Brain microvascular endothelial cell (primary cell): Measurements from ENCODE around the gene VAC14.

Experiments
- DNase-seq: peaks from one replicate; pipeline ENCODE4 v3.0.0-alpha.2; 2020
- H3K27ac ChIP-seq: fragments of 250-450 bp; sonication (Bioruptor Pico); 2 replicates; pipeline ENCODE4 v1.5.1; 2020; ENCODE audit warnings: mild to moderate bottlenecking, moderate library complexity
- H3K27me3 ChIP-seq: fragments of 250-450 bp; sonication (Bioruptor Pico); replicated peaks from 2 replicates; pipeline ENCODE4 v1.5.1; 2020; ENCODE audit warnings: mild to moderate bottlenecking
- H3K36me3 ChIP-seq: fragments of 250-450 bp; sonication (Bioruptor Pico); replicated peaks from 2 replicates; pipeline ENCODE4 v1.5.1; 2020; ENCODE audit warnings: mild to moderate bottlenecking
- H3K4me3 ChIP-seq: 2 replicates; pipeline ENCODE4 v1.5.1; 2011; ENCODE audit warnings: low read depth, mild to moderate bottlenecking, control low read depth, low read length, moderate library complexity
- in situ Hi-C: cut with HindIII; loops from 2 replicates; pipeline ENCODE4 v1.10.0; 2017; ENCODE audit warnings: low sequenced_read_pairs, low pct_ligation_motif_present
- TF ChIP-seq, protein P1 (sequence below): IDR thresholded peaks from 2 replicates; pipeline ENCODE4 v1.5.1; 2011; ENCODE audit warnings: low read depth, mild to moderate bottlenecking, moderate library complexity, low read length, control low read depth, inconsistent platforms; ENCODE audit errors: missing control alignments

The VAC14 gene

DNA sequence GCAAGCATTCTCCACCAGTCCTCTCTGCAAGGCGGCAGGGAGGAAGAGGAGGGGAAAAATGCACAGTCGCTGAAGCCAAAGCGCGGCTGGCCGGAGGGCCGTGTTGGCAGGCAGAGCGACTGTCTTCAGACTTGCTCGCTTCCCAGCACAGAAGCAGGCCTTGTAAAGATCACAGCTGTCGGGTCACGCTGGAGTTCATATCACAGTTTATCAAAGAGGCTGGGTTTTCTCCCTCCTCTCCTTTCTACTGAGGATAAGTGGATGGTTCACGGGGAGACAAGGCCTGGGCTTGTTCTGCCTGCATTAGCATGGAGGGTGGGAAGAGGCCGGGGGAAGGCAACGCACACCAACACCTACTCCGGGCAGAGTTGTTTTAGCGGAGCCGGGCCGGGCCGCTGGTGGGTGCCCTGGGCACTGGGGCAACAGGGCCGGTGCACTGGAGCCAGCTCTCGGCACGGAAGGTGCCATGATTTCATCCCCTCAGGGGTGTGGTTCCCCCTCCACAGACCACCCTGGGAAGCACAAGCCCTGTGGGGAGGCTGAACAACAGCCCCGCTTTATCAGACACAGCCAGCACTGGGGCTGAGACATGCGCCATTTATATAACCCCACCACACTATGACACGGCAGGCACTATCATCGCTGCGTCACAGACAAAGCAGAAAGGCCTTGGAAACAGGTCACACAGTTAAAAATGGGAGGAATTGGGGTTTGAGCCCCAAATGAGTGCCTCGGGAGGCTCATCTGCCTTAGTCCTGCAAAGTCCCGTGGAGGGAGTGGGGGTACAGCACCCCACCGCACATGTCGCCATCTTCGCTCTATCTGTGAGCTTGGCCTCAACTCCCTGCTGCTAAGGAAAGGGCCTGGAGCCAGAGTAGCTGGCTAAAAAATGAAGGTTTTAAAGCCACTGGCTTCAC lies 74.8 kb downstream of the VAC14 start:
- Histone ChIP-seq H3K36me3 (peaks cover 13% of the 10 kb centered on the region), H3K27ac (no peak overlapping the region)

DNA sequence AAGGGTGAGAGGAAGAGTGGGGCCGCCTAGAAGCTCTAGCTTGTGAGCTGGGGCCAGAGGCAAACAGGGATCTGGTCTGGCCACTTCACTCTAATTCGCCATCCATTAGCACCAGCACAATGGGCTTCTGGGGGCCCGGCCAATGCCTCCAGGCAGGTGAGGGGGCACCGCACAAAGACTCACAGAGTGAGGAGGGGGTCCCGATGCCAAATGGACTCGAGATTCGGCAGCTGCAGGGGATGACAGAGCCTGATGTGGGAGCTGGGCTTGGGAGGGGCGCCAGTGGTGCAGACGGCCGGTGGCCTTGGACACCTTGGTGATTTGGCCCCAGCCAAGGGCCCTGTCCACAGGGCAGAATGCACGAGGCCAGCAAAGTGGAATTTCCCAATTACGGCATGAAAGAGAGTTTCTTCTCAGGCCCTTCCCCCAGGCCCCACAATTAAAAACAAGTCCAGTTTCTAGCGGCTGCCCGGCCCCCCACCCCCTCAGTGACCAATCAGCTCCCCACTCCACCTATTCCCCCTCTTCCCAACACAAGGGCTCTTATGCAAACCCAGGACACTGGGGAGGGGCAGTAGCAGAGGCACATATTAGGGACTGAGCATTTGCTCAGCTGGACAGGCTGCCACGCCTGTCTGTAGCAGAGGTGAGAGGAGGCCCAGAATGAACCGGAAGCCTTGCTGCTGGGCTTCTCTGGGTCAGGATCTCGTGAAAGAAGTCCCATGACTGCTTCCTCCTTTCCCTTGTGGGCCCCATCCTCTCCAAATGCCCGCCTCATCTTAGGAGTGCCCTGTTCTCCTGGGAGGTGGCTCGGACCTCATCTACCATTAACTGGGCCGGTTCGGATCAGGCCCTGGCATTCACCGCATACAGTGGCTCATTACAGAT lies 75.7 kb downstream of the VAC14 start:
- in situ Hi-C loops: no loop called here
- no peak overlapping the region for H3K4me3 ChIP-seq
- DNase-seq: no peak
- TF ChIP-seq, protein P1, sequence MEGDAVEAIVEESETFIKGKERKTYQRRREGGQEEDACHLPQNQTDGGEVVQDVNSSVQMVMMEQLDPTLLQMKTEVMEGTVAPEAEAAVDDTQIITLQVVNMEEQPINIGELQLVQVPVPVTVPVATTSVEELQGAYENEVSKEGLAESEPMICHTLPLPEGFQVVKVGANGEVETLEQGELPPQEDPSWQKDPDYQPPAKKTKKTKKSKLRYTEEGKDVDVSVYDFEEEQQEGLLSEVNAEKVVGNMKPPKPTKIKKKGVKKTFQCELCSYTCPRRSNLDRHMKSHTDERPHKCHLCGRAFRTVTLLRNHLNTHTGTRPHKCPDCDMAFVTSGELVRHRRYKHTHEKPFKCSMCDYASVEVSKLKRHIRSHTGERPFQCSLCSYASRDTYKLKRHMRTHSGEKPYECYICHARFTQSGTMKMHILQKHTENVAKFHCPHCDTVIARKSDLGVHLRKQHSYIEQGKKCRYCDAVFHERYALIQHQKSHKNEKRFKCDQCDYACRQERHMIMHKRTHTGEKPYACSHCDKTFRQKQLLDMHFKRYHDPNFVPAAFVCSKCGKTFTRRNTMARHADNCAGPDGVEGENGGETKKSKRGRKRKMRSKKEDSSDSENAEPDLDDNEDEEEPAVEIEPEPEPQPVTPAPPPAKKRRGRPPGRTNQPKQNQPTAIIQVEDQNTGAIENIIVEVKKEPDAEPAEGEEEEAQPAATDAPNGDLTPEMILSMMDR: no peak
- H3K27me3 ChIP-seq: no peaks in the 10 kb centered on the region
- peaks cover 7% of the 10 kb centered on the region for H3K36me3 ChIP-seq
- no peak overlapping the region for H3K27ac ChIP-seq

More for the DNA sequence above, 74.8 kb downstream of the VAC14 start:
- Histone ChIP-seq H3K27me3 (no peaks in the 10 kb centered on the region), H3K4me3 (no peak overlapping the region)
- TF ChIP-seq, protein P1: no peak
- DNase-seq: no peak
- in situ Hi-C loops: no loop called here

DNA sequence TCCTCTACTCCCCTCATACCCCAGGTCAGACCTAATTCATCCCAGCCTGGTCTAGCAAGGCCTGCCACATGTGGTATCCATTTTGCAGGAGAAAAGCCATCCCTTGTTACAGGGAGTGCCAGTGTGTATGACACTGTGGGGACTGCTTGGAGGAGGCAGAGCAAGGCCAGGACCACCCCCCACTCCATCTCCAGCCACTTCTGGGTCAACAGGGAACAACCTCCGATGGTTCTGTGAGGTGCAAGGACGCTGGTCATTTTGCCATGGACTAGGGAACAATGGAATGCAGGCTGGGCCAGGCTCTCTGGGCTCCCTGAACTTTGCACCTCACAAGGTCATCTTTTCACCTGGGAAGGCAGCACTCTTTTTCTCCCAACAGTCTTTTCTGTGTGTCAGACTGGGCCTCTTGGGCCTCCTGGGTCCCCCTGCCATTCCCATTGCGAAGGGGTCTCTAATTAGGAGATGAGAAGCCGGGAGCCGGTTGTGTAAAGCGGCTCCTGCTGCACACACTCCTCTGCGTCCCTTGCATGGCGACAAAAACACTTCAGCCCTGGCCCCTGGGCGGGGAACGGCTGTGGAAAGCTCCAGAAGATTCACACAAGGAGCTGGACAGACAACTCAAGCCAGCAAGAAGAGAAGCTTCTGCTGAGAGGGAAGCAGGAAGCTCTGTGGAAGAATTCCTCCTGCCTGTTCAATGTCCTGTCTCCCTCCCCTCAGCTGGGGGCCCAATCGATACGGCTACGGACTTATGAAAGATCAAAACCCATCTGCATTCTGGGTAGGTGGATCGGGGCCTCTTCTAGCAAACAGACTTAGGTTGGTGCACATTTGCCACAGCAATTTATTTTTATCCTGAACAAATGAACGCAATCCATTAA lies 76.6 kb downstream of the VAC14 start:
- Histone ChIP-seq H3K36me3 (peaks cover 7% of the 10 kb centered on the region), H3K4me3 (no peak overlapping the region), H3K27ac (no peak overlapping the region), H3K27me3 (no peaks in the 10 kb centered on the region)
- DNase-seq: no peak
- in situ Hi-C loops: no loop called here
- TF ChIP-seq, protein P1: no peak

DNA sequence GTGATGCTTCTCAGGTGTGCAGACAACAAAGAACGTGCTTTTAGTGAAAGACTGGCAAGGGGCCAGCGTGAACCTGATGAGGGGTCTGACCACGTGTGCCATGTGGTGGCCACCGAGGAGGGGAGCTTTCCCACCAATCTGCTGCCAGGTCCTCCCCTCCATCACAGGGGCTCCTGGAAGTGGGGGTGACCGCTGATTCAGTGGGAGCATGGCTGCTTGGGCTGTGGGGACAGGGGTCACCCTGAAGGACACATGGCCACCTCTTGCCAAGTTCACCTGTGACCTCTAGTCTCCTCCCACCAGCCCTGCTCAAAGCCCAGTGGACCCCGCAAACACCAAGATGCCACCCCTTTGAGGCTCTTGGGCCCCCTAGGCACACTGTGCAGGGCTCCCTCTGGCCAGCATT lies 77.2 kb downstream of the VAC14 start:
- no peaks in the 10 kb centered on the region for H3K27me3 ChIP-seq
- no peak overlapping the region for H3K4me3 ChIP-seq
- DNase-seq: no peak
- in situ Hi-C loops: no loop called here
- peaks cover 7% of the 10 kb centered on the region for H3K36me3 ChIP-seq
- H3K27ac ChIP-seq: no peak overlapping the region
- TF ChIP-seq, protein P1: no peak

DNA sequence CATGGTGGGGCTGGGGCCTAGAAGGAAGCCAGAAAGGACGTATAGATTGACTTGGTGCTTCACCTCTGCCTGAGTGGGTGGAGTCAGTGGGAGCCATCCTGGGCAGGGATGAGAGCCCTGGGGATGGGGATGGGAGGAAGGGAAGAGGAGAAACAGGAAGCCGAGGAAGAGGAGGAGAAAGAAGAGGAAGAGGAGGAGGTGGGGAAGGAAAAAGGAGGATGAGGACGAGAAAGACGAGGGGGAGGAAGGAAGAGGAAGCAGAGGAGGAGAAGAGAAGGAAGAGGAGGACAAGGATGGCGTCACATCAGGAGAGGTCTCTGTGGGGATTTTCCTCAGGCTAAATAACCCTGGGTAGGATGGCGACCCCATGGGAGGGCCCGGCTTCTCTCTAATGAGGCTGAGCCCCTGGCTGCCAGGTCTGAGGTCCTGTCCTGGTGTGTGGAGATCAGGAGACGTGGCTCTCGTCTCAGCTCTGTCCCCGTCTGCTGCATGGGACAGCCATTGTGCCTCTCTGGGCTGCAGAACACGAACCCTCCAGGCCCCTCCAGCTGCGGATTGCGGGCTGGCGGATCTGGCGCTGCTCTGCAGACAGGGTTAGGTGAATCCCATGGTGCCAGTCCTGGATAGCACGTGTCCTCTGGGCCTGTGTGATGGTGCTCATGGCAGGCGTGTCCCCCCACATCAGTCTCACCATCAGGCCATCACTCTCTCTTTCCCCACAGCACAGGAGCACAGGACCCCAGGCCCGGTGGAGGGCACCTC lies 79.6 kb downstream of the VAC14 start:
- Histone ChIP-seq H3K27me3 (no peaks in the 10 kb centered on the region), H3K4me3 (no peak overlapping the region), H3K27ac (no peak overlapping the region), H3K36me3 (no peaks in the 10 kb centered on the region)
- in situ Hi-C loops: no loop called here
- DNase-seq: no peak
- TF ChIP-seq, protein P1: no peak
